ENCODE measurements around the gene NDST4.

The NDST4 gene

DNA sequence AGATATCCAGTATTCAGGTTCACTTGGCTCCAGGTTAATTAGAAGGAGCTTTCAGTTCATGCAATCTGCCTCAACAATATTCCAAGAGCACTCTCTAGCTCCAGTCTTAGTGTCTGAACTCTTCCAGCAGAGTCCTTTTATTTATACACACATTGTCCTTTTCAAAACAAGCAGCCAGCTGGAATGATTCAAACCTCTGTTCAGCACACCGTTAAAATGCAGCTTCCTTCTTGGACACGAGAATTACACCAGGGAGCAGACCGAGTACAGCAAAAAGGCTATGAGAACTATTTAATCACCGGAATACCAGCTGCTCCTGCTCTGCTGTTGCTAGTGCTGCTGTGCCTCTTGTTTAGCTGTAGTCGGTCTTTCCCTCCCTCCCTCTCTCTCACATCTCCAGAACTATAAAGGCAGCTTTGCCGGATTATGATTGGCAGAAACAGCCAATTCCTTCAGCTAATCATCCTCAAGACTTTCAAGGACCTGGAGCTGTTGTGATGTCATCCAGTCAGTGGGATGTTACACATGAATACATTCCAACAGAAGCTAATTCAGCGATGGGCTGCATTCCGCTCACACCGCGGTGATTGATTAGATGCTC lies at the start of gene NDST4:
Gene NDST4 (minus strand): TSS at position 115 of the 601 bp plus-strand sequence. CDS start 36,584 bp downstream, outside the sequence.
- no peak for DNase-seq

DNA sequence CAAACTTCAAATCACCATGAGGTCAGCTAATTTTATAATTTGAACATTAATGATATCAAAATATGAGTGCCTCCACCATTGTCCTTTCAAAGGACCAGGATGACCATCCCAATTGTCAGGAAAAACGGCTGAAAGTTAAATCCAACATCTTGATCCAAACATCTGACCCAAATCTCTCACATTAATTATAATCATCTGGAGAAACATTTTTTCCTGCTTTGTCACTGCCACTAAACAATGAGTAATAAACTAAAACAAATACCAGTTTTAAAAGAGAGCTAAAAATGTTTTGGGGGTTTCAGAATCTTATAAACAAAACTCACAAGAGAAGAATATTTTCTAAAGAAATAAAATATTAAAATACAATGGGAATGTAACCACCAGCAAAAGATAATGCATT lies 45.7 kb upstream of the NDST4 start:
- no peak for DNase-seq

DNA sequence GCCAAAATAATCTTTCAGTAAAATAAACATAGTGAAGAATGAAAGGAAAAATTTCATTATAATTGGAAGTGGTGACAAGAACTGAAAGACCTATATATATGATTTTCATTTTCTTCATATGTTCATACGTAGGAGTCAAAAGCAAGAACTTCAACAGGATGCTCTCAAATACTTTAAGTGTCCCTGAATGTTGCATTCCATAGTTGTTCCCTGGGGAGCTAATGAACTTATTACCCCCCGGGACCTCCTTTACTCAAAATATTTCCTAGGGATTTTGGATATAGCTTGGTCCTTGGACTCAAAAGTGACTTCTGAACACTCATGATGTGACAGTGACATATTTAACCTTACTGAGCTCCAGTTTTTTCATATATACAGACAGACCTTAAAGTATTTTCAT lies 44.9 kb upstream of the NDST4 start:
- DNase-seq = no peak

DNA sequence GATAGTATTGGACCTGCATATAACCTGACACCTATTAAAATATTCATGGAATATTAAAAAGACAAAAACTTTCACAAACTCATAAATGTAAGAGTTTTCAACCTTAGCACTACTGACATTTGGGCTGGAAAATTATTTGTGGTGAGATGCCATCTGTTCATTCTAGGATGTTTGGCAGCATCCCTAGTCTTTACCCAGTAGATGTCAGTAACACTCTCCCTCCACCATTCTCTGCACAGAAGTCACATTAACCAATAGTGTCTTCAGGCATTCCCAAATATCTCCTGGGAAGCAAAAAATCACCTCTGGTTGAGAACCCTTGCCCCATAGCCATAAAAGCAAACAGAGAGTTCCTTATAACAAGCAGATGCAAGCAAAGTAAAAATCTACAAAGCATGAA lies 41.4 kb upstream of the NDST4 start:
- no peak for DNase-seq

DNA sequence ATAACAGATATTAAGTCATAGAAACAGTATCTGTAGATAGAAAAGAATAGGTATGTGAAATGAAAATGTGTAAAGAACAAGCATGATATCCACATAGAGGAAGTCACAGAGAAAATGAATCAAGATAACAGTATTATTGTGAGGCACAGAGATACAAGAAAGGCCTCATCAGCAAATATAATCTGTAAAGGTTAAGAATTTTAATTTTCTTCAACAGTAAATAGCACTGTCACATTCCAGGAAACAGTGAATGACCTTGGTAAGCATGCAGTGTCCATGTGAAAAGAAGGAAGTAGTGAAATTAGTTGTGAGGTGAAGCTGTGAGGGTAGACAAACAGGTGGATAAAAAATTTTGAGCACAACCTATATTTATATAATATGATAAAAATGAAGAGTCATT lies 39.5 kb upstream of the NDST4 start:
- no peak for DNase-seq

DNA sequence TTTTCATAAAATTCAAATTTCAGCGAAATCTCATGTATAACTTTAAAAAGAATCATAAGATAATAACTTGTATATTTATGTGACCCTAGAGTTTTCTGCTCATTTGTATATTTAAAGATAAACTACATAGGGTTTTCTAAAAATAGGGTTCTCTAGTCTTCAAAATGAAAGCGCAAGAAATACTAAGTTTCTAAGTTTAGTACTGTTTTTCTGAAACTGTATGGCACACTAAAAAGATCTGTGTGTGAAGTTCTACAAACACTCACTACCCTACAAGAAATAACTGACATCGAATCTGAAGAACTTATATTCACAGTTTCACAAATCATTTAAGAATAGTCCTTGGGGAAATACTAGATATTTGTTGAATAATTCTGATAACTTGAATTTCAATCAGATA lies 38.7 kb upstream of the NDST4 start:
- DNase-seq = no peak

DNA sequence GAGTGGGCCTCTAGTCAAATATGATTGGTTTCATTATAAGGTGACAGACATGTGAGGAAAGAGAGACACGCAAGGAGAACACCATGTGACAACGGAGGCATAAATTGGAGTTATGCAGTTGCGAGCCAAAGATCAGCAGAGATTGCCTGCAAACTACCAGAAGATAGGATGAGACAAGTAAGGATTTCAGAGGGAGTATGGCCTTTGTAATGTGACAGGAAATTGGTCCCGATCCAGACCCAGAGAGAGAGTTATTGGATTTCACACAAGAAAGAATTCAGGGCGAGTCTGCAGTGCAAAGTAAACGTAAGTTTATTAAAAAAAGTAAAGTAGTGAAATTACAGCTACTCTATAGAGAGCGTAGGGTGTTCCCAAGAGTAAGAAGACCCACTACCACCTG lies 35.7 kb upstream of the NDST4 start:
- DNase-seq = no peak

DNA sequence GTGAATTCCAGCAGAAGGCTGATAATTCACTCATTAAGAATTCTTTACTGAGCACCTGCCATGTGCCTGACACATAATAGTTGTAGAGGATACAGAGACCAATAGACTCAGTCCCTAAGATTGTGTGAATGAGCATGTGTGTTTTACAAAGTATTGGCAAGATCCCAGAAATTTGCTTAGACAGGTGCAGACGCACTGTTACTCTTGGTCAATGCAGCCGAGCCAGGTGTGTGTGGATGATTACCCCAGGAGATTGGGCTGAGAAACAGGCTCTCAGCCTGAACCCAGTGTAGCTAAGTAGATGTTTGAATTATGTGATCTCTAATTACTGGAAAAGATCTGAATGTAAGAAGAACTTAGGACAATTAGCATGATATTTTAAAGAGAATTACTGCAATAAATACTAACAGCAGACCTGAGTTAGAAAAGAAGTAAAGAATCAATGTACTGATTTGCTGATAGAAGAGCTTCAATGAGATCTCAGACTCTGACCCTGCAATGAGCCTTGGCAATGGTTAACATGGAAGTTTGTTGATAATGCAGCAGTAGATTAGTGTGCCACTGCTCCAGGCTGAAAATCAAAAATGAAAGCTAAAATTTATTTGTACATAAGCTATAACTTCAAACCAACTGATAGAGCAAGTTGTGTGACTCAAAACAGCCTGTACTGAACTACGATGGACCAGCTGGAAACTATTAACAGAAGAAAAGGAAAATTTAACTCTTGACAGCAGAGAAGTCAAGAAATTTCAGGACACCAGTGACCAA lies 32.2 kb upstream of the NDST4 start:
- no peak for DNase-seq

DNA sequence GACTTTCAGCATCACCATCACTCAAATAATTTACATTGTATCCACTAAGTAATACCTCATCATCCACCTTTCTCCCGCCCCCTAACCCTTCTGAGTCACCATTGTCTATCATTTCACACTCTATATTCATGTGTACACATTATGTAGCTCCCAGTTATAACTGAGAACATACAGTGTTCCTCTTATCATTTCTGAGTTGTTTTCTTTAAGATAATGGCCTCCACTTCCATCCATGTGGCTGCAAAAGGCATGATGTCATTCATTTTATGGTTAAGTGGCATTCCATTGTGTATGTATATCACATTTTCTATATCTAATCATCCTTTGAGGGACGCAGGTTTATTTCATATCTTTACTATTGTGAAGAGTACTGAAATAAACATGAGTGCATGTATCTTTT lies 14.6 kb upstream of the NDST4 start:
- no peak for DNase-seq

DNA sequence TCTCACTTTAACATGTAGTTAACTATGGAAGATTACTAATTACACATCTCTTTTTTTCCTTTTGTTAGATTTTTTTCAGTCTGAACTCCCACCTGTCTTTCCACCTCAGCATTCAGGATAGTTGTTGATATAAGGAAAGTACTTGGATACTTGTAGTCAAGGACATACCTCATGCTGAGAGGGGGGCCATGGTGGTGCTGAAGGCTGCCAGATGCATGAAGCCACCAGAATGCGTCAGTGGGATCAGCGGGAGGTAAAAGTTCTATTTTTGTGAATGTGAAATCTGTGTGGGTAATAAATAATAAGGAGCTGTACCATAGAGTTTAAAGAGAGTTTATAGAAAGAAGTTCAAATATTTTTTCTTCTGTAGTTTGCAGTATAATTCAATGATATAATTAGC lies 13.1 kb upstream of the NDST4 start:
- DNase-seq = no peak

DNA sequence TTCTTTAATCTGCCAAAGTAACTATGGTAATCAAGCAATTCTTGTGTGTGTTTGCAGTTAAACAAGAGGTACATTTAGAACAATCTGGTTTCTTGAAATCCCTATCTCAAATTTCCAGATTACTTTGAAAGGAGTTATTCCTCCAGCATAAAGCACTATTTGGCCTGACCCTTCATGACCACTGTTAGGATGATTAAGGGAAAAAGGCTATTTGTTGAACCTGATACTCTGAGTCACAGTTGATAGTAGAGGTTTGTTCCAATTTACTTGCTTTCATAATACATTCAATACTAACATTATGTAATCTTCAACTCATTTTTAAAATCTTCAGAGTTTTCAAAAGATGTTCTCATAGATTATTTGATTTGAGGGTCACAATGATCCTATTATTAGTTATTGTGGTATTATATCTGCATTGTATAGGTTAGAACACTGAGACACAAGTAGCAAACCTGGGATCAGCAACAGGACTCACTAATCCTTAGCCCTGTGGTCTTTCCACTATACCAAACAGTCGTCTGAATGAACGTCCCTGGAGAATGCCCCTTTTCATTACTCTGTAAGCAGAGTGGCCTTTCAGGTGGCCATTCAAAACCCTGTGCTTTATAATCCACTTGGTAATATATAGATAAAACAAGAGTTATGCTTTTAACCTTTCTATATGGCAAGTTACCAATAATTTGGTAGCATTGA lies 8.1 kb upstream of the NDST4 start:
- DNase-seq = no peak

DNA sequence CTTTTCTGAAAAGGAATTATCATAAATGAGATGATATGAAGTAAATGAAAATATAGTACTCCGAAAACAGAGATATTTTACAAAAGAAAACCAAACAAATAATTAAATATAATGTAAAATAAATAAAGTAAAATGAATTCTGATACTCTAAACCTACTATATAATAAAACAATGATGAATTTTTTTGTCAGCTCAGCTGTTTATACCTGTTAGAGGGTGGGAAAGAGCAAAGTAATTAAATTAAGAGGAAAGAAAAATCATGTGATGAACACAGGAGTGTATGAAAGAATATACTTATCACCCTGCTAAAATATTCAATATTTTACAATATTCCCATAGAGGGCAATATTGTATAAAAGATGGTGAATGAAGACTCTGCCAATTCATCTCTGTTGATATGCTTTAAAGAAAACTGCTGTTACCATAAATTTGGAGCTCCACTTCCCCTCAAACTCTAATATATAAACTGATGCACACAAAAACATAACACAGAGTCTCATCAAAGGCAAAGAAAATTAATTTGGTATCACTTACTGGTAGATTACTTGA lies 6.5 kb upstream of the NDST4 start:
- DNase-seq = no peak

DNA sequence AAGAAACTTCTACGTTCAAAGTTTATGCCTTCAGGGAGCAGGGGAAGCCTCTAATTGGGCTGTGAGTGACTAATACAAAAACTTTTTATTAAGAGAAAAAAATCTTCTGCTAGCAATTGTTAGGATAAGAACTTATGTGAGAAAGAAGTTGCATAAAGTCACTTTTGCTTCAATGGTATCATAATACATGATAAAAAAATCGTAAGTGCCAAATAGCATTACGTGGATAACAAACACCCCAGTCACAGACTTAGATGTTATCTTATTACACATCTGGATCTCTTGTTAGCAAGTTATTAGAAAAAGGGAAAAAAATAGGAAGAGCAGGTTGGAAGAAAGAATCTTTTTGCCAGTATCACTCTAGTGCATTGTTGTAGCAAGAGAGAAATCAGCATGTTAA lies 4.2 kb upstream of the NDST4 start:
- DNase-seq = no peak

DNA sequence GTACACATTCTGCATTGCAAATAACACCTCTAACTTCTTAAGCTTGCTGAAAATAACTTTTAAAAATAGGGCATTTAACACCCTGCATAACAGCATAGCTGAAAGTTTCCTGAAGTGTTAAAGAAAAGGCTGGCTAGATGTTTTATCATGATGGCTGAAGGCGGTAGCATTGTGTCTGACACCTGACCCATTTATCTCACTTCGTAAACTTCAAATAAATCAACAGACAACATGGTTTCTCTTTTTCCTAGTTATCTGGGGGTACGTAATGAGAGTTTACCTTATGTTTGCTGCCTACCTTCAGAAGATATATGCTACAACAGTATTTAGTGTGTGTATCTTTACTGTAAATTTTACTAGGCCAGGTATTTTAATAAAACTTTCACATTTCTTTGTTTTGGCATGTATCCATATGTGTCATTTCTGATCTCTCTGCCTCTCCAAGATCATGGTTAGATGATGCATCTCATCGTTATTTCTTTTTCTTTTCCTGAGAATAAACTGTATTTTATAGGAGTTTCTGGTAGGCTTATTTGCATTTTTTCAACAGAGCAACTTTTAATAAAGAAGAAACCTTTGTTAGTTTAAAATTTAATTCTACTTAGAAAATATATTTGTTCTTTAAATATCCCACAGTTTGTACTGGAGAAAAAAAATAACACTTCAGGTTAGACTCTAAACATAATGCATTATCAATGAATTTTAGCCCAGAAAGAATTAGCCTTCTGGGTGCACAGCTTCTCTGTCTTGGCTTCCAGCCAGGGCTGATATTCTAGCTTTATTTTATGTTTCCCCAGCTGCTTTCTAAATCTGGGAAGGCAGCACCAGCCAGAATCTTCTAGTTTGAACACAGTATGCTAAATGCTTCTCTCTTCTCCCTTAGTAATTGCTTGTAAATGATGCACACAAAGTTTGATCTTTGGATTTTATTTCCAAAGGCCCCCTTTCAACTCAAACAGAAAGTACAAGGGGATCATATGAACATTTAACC lies 2.9 kb downstream of the NDST4 start:
- DNase-seq = no peak

DNA sequence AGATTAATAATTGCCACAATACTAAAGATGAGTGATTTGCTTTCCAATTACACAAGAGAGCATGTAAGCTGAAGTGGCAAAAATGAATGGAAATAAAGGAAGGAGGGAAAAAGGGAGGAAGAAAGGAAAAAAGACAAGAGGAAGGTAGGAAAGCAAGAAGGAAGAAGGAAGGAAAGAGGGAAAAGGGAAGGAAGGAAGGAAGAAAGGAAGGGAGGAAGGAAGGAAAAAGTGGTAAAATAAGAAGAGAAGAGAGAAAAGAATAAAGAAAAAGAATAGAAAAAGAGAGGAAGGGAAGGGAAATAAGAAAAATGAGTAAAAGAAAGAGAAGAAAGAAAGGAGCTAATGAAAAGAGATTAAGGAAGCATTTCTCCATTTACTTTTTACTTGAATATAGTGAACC lies 4.6 kb downstream of the NDST4 start:
- DNase-seq = no peak

DNA sequence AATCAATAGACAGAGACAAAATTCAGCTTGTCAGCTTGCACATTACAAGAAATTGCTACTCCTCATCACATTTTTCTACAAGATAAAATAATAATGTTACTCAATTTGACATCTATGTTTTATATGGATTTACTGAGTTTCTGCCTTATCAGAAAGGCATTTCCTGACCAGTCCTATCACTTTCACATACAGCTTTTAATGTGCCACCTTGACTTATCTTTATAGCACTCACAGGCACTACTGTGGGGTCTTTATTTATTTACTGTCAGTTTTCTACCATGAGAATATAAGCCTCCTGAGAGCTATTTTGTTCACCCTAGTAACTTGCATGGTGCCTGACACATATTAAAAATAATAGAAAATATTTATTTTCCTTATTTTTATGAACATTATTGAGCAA lies 6.0 kb downstream of the NDST4 start:
- DNase-seq = no peak

DNA sequence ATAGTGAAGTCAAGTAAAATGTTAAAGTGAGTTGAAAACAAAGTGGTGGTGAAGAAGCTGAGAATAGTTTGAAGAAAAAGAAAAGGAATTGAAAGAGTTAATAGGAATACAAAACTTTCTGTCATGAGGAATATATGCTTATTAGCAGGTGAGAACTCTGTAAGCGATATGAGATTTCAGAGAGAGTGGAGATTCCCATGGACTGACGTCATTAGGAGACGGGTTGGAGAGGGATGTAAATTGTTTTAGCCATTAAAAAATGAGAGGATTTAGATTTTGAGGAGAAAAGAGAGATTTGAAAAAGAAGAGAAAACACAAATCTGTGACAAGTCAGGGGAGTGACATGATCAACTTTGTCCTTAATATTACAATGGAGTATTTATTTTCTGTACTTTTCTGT lies 11.7 kb downstream of the NDST4 start:
- no peak for DNase-seq

DNA sequence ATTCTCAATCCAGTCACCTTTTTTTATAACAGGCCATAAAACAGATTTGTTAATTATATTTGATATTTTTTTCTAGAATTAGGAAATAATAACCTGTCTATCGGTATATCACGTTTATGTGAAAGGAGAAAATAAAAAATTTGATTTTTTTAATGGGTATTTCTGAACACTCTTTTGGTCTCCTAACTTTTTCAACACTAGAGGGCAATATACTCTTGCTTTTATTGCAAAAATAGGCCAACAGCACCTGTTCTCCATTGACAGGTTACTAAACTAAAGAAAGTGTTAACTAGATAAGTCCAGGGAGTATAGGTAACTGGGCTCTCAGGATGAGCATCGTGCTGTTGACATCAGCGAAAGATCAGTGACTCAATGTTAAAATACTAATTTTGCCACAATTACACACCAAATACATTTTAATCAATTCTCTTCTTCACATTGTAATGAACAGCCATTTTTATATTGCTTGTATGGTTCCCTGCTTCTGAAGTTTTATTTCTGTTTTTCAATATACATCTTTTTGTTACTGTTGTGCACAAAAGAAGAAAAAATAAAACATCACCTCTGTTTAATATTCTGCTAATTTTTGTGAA lies 22.8 kb downstream of the NDST4 start:
- DNase-seq = no peak

DNA sequence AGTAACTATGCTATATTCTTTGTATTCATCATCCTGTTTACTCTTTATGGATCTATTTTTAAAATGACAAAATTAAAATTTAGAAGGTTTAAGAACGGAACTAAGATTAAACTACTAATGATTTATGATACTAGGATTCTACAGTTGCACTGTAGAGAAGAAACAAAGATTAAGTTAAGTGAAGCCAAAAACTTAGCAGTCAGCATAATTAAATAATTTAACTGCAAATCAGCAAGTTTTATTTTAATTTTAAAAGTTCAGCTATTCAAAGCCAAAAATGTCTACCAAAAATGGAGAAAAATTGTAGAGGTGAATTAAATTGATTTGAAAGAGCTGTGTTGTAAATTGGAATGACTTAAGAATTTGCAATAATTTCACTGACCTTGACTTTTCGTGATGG lies 30.8 kb downstream of the NDST4 start:
- DNase-seq = no peak

DNA sequence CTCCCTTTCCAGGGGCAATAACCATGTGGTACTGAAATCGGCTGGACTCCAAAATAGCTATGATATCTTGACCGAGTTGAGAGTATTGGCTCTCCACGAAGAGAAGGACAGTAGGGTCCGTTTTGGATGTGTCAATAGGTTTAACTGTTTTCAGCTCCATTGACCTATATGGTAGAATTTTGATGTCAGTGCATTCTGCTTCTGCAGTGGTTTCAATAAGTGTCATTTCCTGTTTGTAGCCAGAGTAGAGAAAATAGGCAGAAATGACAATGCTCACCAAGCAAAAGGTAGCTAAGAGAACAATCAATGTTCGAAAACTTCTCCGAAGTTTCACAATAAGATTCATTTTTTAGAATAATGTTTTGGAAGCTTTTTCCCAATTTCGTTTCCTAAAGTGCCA lies 36.7 kb downstream of the NDST4 start:
- DNase-seq = no peak

DNA sequence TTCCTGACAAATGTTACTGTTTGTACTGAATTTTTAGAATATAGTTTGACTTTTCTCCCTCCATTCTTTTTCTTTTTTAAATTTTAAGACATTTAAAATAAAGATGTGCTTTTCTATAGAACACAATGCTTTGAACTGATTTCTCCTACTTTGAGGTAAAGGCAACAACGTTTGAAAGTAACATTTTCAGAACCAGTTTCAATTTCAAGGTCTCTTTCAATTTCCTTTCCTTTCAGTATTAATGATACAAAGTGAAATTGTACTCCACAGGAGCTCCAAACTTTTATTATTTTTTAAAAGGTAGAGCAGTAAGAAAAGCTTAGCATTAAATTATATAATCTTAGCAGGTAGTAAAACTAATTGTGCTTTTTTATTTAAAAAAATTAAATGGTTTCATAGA lies 54.9 kb downstream of the NDST4 start:
- no peak for DNase-seq

DNA sequence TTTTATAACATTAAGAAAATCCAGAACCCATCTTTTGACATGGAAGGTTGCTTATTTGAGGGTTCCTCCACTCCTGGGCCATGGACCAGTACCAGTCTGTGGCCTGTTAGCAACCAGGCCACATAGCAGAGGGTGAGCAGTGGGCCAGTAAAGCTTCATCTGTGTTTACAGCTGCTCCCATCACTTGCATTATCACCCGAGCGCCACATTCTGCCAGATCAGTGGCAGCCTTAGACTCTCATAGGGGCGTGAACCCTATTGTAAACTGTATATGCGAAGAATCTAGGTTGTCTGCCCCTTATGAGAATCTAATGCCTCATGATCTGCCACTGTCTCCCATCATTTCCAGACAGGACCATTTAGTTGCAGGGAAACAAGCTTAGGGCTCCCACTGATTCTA lies 58.6 kb downstream of the NDST4 start:
- DNase-seq = no peak
